Activated CD4-positive, CD25-positive, alpha-beta regulatory T cell (primary cell): ENCODE data around the gene ZC3H12D.

Experiments used
- DNase-seq, 4 experiments: peaks; one replicate each; lab custom pipeline; 2025; lab: John Stamatoyannopoulos, UW

The ZC3H12D gene

GRCh38 chr6:149414821-149415220, 70.0 kb downstream of the ZC3H12D start:
- DNase-seq, result no peak

- no peak for DNase-seq
These were observed 70.8 kb downstream of the ZC3H12D start for GRCh38 chr6:149414009-149414408.

- no peak for DNase-seq
These were observed 74.3 kb downstream of the ZC3H12D start for GRCh38 chr6:149410557-149410956.

GRCh38 chr6:149409617-149410016, 75.2 kb downstream of the ZC3H12D start:
- DNase-seq, result no peak

- DNase-seq, result no peak
These were observed 78.7 kb downstream of the ZC3H12D start for GRCh38 chr6:149405823-149406765.

GRCh38 chr6:149403534-149403933, 81.3 kb downstream of the ZC3H12D start:
- no peak for DNase-seq

GRCh38 chr6:149400050-149400449, 84.8 kb downstream of the ZC3H12D start, which contains the start of gene SUMO4:
Gene SUMO4 (plus strand): TSS chr6:149400262. CDS start chr6:149400392, 130 bp downstream.
- no peak for DNase-seq

- no peak for DNase-seq
These were observed 87.4 kb downstream of the ZC3H12D start for GRCh38 chr6:149397384-149397783.
